Keratinocyte (primary cell): Measurements from ENCODE around the gene FLNB.

Experiments used
- CTCF ChIP-seq, 3 experiments: IDR thresholded peaks in 1 of 3; conservative IDR thresholded peaks in 1 of 3; optimal IDR thresholded peaks in 1 of 3; 2 replicates in 2 of 3; 3 replicates in 1 of 3; pipeline versions ENCODE3 to v1.5.1; 2011; ENCODE audit warnings: low read length in 3 of 3, mild to moderate bottlenecking in 3 of 3, moderate library complexity in 2 of 3, control low read depth in 1 of 3, inconsistent platforms in 1 of 3; ENCODE audit not compliant: insufficient read depth in 2 of 3; ENCODE audit errors: extremely low read depth in 1 of 3
- EZH2 ChIP-seq: IDR thresholded peaks from one replicate; pipeline ENCODE4 v1.6.1; 2012; ENCODE audit warnings: inconsistent platforms, mild to moderate bottlenecking, low read length, moderate library complexity

DNA sequence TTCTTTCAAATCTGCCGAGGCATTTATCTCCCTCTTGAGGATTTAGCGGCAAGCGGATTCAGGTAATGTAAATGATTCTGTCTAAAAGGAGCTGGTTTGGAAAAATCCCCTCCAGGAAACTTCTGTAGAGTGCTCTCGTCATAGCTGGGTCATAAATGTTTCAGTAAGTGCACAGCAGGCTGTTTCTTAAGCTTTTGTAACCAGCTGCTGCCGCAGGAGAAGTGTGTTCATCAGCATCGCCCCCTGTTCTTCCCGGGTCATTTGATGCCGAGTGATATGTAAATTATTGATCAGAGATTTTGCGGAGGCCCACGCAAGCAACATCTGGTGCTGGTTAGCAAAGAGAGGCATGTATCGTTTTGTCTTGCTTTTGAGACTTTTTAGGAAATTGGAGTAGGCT lies 149.5 kb downstream of the FLNB start:
- TF ChIP-seq CTCF (optimal IDR thresholded peaks at IDR 0.05 in 1 of 3, IDR thresholded peaks at IDR 0.05 in 1 of 3, conservative IDR thresholded peaks at IDR 0.05 in 1 of 3; ENCODE audit: extremely low read depth in 1 of 3, insufficient read depth in 2 of 3, low read length in 3 of 3), result no peak
- no peak for TF ChIP-seq EZH2
